Osteoblast (primary cell): ENCODE data around the gene HOOK1. TPM values are rescaled to one million over a fixed set of nuclear protein-coding genes. Genes with fewer than 3 reads are reported as not detected.

ENCODE experiments used
- DNase-seq: peaks from one replicate; pipeline ENCODE4 v3.0.0; 2011; ENCODE audit warnings: low spot score, mixed read lengths; ENCODE audit not compliant: insufficient read length; ENCODE audit errors: missing footprints
- H2AFZ ChIP-seq: 2 replicates; pipeline ENCODE4 v1.6.0; 2011; ENCODE audit warnings: mild to moderate bottlenecking, low read length
- H3K27ac ChIP-seq: 2 replicates; pipeline ENCODE4 v1.5.1; 2011; ENCODE audit warnings: mild to moderate bottlenecking, low read depth, low read length, moderate library complexity
- H3K27me3 ChIP-seq: 2 replicates; pipeline ENCODE4 v1.6.0; 2012; ENCODE audit warnings: mild to moderate bottlenecking, control low read depth, inconsistent platforms, low read length, moderate library complexity; ENCODE audit not compliant: insufficient read depth
- H3K36me3 ChIP-seq: 2 replicates; pipeline ENCODE4 v1.5.1; 2011; ENCODE audit warnings: mild to moderate bottlenecking, low read length, control low read depth, moderate library complexity; ENCODE audit not compliant: insufficient read depth
- H3K4me1 ChIP-seq: 2 replicates; pipeline ENCODE4 v1.5.1; 2011; ENCODE audit warnings: mild to moderate bottlenecking, low read length, control low read depth, moderate library complexity; ENCODE audit not compliant: insufficient read depth
- H3K4me2 ChIP-seq: 2 replicates; pipeline ENCODE4 v1.6.0; 2011; ENCODE audit warnings: mild to moderate bottlenecking, low read length; ENCODE audit not compliant: insufficient read depth
- H3K4me3 ChIP-seq: fragments of 200-600 bp; sonication (generic); 3 replicates; pipeline ENCODE4 v1.5.1; 2012; ENCODE audit warnings: mild to moderate bottlenecking, low read length, inconsistent platforms; ENCODE audit not compliant: insufficient read depth
- H3K79me2 ChIP-seq: 2 replicates; pipeline ENCODE4 v1.6.0; 2012; ENCODE audit warnings: mild to moderate bottlenecking, low read length, control low read depth, inconsistent platforms; ENCODE audit not compliant: insufficient read depth
- H3K9me3 ChIP-seq: 2 replicates; pipeline ENCODE4 v1.5.1; 2011; ENCODE audit warnings: low read depth, low read length, control low read depth
- H4K20me1 ChIP-seq: 2 replicates; pipeline ENCODE4 v1.6.0; 2012; ENCODE audit warnings: mild to moderate bottlenecking, low read length, control low read depth; ENCODE audit not compliant: insufficient read depth
- CTCF ChIP-seq: IDR thresholded peaks from 2 replicates; pipeline ENCODE4 v1.5.1; 2011; ENCODE audit warnings: mild to moderate bottlenecking, low read depth, low read length, moderate library complexity; ENCODE audit errors: extremely low read depth
- total RNA-seq: library from RNA; depleted of rRNA; stranded (reverse); fragments of >200 nt; gene quantifications from 2 replicates; pipeline ENCODE4 v1.2.3, GENCODE V29; 2012

Gene HOOK1
- total RNA-seq, 1 donor, result not detected

- TF ChIP-seq CTCF, result no peak
- Histone ChIP-seq H3K79me2 (no peaks in the 10 kb centered on the region), H3K9me3 (no peaks in the 10 kb centered on the region), H3K27ac (no peak overlapping the region), H4K20me1 (no peaks in the 10 kb centered on the region), H3K36me3 (no peaks in the 10 kb centered on the region), H3K27me3 (no peaks in the 10 kb centered on the region), H2AFZ (no peak overlapping the region), H3K4me1 (no peaks in the 10 kb centered on the region), H3K4me2 (no peak overlapping the region), H3K4me3 (no peak overlapping the region)
- DNase-seq, result no peak
Measured at GRCh38 chr1:59898927-59899326, 84.2 kb downstream of the HOOK1 start.

GRCh38 chr1:59900640-59901039 is 85.9 kb downstream of the HOOK1 start:
- Histone ChIP-seq H3K36me3 (no peaks in the 10 kb centered on the region), H3K9me3 (no peaks in the 10 kb centered on the region), H3K4me2 (no peak overlapping the region), H3K79me2 (no peaks in the 10 kb centered on the region), H3K27ac (no peak overlapping the region), H4K20me1 (no peaks in the 10 kb centered on the region), H3K4me3 (no peak overlapping the region), H3K27me3 (no peaks in the 10 kb centered on the region), H2AFZ (no peak overlapping the region), H3K4me1 (no peaks in the 10 kb centered on the region)
- no peak for TF ChIP-seq CTCF
- no peak for DNase-seq

GRCh38 chr1:59901770-59902388 is 87.1 kb downstream of the HOOK1 start:
- H3K4me2 ChIP-seq, result no peak overlapping the region
- H3K4me3 ChIP-seq, result no peak overlapping the region
- no peaks in the 10 kb centered on the region for H4K20me1 ChIP-seq
- H3K27me3 ChIP-seq, result no peaks in the 10 kb centered on the region
- no peaks in the 10 kb centered on the region for H3K4me1 ChIP-seq
- no peak for DNase-seq
- no peak overlapping the region for H3K27ac ChIP-seq
- H3K9me3 ChIP-seq, result no peaks in the 10 kb centered on the region
- no peaks in the 10 kb centered on the region for H3K36me3 ChIP-seq
- H3K79me2 ChIP-seq, result no peaks in the 10 kb centered on the region
- H2AFZ ChIP-seq, result no peak overlapping the region
- no peak for TF ChIP-seq CTCF

GRCh38 chr1:59903141-59903754 is 88.5 kb downstream of the HOOK1 start:
- Histone ChIP-seq H4K20me1 (no peaks in the 10 kb centered on the region), H3K9me3 (no peaks in the 10 kb centered on the region), H3K79me2 (no peaks in the 10 kb centered on the region), H3K27ac (no peak overlapping the region), H3K4me3 (no peak overlapping the region), H2AFZ (peak overlapping the region; percentile 54), H3K4me2 (peak overlapping the region; percentile 53), H3K27me3 (no peaks in the 10 kb centered on the region), H3K36me3 (no peaks in the 10 kb centered on the region), H3K4me1 (no peaks in the 10 kb centered on the region)
- peak; percentile 74 for DNase-seq
- peak; percentile 53 for TF ChIP-seq CTCF
